ENCODE results near the gene SLC66A3. TPM values are rescaled to one million over a fixed set of nuclear protein-coding genes. Genes with fewer than 3 reads are reported as not detected.

The SLC66A3 gene
- total RNA-seq, 1 donor from 2014 or later = 14.3 TPM

Other genes starting within 250 kb of the SLC66A3 start
- gene KCNF1, start 243.5 kb upstream of the SLC66A3 start, total RNA-seq = 0.19 and 1.6 TPM in 2 replicates
- 39.4 and 45.1 TPM in 2 replicates for gene ROCK2, start 189.2 kb downstream of the SLC66A3 start, total RNA-seq

Measured in astrocyte (in vitro differentiated cells and primary cell).